NCI-H526 (cell line): ENCODE measurements around the gene STAG3.
"Not testable (repeated sequence)": the region's sequence is repeated elsewhere in the genome, so short reads cannot be mapped to it uniquely, and the experiment has no call there.

Experiments
- DNase-seq, 2 experiments: peaks; one replicate each; lab custom pipeline; 2025; lab: John Stamatoyannopoulos, UW

The STAG3 gene

GRCh38 chr7:100247152-100247757 lies 69.5 kb downstream of the STAG3 start:
- DNase-seq = peak; percentile 81 to 92

- DNase-seq = no peak
These were observed 70.8 kb downstream of the STAG3 start for GRCh38 chr7:100248483-100248882.

- DNase-seq = no peak
These were observed 79.3 kb downstream of the STAG3 start for GRCh38 chr7:100257017-100257416.

- not testable (repeated sequence) for DNase-seq
These were observed 82.3 kb downstream of the STAG3 start for GRCh38 chr7:100259984-100260383.

GRCh38 chr7:100262896-100263295 lies 85.2 kb downstream of the STAG3 start:
- not testable (repeated sequence) for DNase-seq
